CD1c-positive myeloid dendritic cell (primary cell): Measurements from ENCODE around the gene ERC2.
"Not testable (repeated sequence)": the region's sequence is repeated elsewhere in the genome, so short reads cannot be mapped to it uniquely, and the experiment has no call there.

Experiments used
- DNase-seq: peaks from one replicate; pipeline ENCODE4 v3.0.0-alpha.2; 2016; ENCODE audit errors: extremely low spot score

The ERC2 gene

GRCh38 chr3:55884491-55885285 lies 583.6 kb downstream of the ERC2 start:
- DNase-seq: no peak

- DNase-seq: no peak
Observed at GRCh38 chr3:55884066-55884465, 584.2 kb downstream of the ERC2 start.

- DNase-seq: no peak
Observed at GRCh38 chr3:55882006-55882405, 586.3 kb downstream of the ERC2 start.

GRCh38 chr3:55880357-55880756 lies 587.9 kb downstream of the ERC2 start:
- no peak for DNase-seq

GRCh38 chr3:55879901-55880331 lies 588.4 kb downstream of the ERC2 start:
- no peak for DNase-seq

- no peak for DNase-seq
Observed at GRCh38 chr3:55877703-55878102, 590.6 kb downstream of the ERC2 start.

- no peak for DNase-seq
Observed at GRCh38 chr3:55876560-55876959, 591.7 kb downstream of the ERC2 start.

GRCh38 chr3:55875113-55875512 lies 593.2 kb downstream of the ERC2 start:
- DNase-seq: no peak

- no peak for DNase-seq
Observed at GRCh38 chr3:55873523-55874254, 594.6 kb downstream of the ERC2 start.

- DNase-seq: no peak
Observed at GRCh38 chr3:55870594-55870993, 597.7 kb downstream of the ERC2 start.

GRCh38 chr3:55868347-55868746 lies 599.9 kb downstream of the ERC2 start:
- no peak for DNase-seq

GRCh38 chr3:55863028-55863427 lies 605.2 kb downstream of the ERC2 start:
- DNase-seq: no peak

- DNase-seq: no peak
Observed at GRCh38 chr3:55860049-55860721, 608.1 kb downstream of the ERC2 start.

- no peak for DNase-seq
Observed at GRCh38 chr3:55859305-55859704, 609.0 kb downstream of the ERC2 start.

- DNase-seq: no peak
Observed at GRCh38 chr3:55858727-55859126, 609.5 kb downstream of the ERC2 start.

GRCh38 chr3:55858302-55858701 lies 610.0 kb downstream of the ERC2 start:
- DNase-seq: no peak

- no peak for DNase-seq
Observed at GRCh38 chr3:55857633-55858032, 610.6 kb downstream of the ERC2 start.

GRCh38 chr3:55855311-55855710 lies 613.0 kb downstream of the ERC2 start:
- DNase-seq: no peak

GRCh38 chr3:55854494-55854893 lies 613.8 kb downstream of the ERC2 start:
- DNase-seq: no peak

- DNase-seq: no peak
Observed at GRCh38 chr3:55852326-55852725, 615.9 kb downstream of the ERC2 start.

GRCh38 chr3:55842204-55842603 lies 626.1 kb downstream of the ERC2 start:
- no peak for DNase-seq

GRCh38 chr3:55831876-55832275 lies 636.4 kb downstream of the ERC2 start:
- DNase-seq: not testable (repeated sequence)

- no peak for DNase-seq
Observed at GRCh38 chr3:55828712-55829111, 639.6 kb downstream of the ERC2 start.
